ENCODE results near the gene UBE3B.

- TF ChIP-seq EZH2 (IDR thresholded peaks at IDR 0.05; ENCODE audit: borderline replicate concordance, insufficient read depth, low read depth, low read length, poor library complexity, severe bottlenecking): no peak
- TF ChIP-seq, protein P1, sequence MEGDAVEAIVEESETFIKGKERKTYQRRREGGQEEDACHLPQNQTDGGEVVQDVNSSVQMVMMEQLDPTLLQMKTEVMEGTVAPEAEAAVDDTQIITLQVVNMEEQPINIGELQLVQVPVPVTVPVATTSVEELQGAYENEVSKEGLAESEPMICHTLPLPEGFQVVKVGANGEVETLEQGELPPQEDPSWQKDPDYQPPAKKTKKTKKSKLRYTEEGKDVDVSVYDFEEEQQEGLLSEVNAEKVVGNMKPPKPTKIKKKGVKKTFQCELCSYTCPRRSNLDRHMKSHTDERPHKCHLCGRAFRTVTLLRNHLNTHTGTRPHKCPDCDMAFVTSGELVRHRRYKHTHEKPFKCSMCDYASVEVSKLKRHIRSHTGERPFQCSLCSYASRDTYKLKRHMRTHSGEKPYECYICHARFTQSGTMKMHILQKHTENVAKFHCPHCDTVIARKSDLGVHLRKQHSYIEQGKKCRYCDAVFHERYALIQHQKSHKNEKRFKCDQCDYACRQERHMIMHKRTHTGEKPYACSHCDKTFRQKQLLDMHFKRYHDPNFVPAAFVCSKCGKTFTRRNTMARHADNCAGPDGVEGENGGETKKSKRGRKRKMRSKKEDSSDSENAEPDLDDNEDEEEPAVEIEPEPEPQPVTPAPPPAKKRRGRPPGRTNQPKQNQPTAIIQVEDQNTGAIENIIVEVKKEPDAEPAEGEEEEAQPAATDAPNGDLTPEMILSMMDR (IDR thresholded peaks at IDR 0.05): no peak
Observed at GRCh38 chr12:109434582-109434981, 42.9 kb upstream of the UBE3B start.

All from B cell (primary cell).